GM18511 (cell line): Measurements from ENCODE around the gene PLCD3.
"Not testable (repeated sequence)": the region's sequence is repeated elsewhere in the genome, so short reads cannot be mapped to it uniquely, and the experiment has no call there.

Experiments used
- ATAC-seq: cut with Tn5 transposase; IDR thresholded peaks from one replicate; pipeline ENCODE4 v1.9.1; 2021; ENCODE audit warnings: mild to moderate bottlenecking, moderate library complexity; ENCODE audit not compliant: unreplicated experiment

The PLCD3 gene

DNA sequence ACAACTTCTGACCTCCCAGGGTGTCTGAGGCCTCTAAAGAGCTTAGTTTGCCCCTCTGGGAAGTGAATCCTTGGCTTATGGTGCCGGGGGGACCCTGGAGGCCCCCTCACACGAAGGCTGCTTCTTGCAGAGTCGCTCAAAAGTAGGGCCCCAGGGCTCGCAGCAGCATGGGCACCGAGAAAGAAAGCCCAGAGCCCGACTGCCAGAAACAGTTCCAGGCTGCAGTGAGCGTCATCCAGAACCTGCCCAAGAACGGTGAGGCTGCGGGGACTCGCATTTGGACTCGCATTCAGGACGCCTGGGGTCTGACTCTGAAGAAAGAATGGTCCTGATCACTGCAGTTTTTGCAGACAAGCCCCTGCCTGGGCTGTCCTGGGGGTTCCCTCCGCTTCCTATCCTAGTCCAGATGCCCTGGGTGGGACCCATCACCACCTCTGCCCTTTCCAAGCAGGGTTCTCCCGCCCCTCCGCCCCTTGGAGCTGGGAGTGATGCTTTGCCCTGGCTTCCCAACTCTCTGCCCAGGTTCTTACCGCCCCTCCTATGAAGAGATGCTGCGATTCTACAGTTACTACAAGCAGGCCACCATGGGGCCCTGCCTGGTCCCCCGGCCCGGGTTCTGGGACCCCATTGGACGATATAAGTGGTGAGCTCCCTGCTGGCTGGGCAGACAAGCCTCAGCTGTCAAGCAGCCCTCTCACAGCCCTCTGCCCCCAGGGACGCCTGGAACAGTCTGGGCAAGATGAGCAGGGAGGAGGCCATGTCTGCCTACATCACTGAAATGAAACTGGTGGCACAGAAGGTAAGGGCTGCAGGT, 3.9 kb upstream of the PLCD3 start:
- ATAC-seq = no peak

DNA sequence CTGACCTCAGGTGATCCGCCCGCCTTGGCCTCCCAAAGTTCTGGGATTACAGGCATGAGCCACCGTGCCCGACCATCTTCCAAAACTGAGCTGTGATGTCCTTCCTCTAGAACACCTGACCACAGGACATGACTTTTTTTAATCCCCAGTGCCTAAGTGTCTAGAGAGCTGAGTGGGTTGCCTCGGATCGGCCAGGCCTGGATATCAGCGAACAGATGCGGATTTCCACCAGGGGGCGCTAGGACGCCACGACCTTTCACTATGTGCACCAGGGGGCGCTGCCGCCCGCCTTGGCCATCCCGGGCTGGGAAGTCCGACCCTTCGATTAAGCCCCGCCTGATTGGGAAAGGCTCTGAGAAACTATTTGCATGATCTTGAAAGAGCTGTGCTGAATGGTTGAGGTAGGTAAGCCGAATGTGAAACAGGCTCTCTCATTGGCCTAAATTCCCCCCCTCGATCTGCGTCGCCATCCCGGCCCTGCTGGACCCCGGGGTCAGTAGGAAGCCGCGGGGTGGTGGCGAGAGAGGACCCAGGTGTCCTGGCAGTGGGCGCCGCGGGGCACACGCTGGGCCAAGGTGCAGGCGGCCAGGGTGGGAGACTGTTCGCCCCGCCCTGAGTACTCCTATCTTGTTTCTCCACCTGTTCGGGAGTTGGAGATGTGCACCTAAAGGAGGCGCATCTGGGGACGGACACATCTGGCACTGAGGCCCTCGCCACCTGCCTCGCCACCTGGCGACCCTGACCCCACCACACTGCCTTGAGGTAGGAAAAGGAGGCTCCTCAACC, 3.1 kb upstream of the PLCD3 start, which contains the start of gene ACBD4:
TSS of gene ACBD4 (plus strand) at position 496 of the 786 bp plus-strand sequence. CDS start 458 bp downstream, outside the sequence.
- peak; percentile 80 for ATAC-seq

DNA sequence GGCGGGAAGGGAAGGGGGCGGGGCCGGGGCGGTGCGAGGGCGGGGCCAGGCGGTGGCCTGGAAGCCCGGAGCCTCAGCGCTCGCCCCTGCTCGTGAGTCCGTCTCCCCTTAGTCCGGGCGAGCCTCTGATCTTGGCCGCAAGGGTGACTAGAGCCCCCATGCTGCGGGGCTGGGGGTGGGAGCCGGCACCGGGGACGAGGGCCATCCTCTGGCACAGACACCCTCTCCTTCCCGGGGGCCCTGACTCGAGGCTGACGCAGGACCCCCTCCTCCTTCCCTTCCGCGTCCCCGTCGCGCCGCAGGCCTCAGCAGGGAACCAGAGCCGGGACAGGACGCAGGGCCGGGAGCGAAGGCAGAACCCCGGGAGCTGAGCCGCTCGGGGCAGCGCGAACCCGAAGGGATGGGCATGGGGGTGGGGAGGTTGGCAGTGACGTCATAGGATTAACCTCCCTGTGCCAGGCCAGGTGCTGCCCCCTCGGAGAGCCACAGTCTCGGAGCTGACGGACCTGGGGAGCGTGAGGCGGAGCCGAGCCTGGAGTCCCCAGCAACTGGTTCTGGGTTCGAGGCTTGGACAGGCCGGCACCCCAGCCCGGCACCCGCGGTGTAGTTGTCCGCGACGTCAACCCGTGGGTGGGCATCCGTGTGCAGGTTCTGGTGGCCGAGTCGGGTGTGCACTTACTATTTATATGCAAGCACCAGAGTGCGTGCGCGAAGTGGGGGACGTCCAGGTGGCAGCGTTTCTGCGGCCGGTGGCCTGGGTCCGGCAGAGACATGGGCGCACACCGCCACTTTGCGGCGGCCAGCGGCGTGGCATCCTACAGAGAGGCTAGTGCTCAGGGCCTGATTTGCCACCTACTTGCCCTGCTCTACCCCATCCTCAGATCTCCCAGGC, 503 bp upstream of the PLCD3 start:
- peak; percentile 43 for ATAC-seq

DNA sequence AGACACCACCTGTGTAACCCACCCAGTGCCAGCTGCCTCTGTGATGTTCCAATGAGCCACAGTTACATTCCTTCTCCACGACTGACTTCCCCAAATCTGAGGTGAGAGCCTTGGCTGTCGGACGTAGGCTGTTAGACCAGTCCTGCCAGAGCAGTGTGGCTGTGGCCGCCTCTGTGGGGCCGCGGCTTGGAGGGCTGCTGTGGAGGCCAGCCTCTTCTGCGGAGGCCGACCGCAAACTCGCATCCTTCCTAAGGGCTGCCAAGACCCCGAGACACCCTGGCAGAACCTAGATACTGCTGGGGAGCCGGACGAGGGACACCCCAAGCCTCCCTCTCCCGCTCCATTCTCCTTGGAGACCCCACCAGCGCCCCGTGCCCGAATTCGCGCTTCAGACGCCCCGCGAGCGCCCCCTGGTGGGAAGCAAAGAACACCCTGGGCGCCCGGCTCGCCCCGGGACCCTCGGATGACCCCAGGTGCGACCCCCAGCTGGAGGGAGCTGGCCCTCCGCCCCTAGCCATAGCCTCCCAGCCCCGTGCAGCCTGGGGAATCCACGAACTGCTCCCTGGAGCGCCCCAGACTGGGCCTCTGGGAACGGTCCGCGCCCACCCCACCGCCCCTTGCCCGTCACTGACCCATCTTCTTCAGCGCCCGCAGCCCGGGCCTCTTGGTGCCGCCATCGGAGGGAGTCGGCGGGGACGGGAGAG, 547 bp downstream of the PLCD3 start:
- ATAC-seq = no peak

DNA sequence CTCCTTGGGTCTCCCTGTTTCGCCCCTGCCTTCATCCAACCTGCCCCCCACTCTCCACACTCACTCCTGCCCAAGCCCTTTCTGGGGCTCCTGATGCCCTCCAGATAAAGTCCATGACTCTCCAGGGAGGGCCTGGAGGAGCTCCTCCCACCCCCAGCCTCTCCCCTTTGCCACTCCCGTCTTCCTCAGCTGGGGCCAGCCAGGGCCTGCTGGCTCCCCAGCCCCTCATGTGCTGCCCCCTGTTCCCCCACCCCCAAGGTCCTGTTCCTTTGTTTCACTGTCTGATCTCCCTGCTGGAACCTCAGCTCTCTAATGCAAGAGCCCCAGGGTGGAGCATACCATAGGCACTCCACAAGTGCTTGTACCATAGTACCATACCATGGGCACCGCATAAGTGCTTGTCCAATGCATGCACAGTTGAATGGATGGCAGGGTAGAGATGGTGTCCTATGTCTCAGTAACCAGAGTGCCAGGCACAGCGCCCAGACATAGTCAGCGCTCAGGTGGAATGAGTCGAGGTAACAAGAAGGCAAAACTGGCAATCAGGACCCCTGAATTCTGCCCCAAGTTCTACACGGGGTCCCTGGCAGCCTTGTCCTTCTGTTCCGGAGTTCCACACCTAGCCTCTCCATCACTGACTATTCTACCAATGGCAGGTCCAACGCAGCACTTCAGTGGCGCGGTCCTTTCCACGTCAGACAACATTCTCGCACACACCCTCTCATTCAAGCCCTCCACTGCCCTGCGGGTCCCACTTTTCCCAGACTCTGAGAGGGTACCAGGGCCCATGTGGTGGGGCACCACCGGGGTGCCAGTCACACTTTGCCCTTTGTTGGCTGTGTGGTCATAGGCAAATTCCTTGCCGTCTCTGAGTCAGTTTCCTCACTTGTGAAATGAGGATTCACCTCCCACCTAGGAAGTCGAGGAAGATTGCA, 1.4 kb downstream of the PLCD3 start:
- ATAC-seq = no peak

DNA sequence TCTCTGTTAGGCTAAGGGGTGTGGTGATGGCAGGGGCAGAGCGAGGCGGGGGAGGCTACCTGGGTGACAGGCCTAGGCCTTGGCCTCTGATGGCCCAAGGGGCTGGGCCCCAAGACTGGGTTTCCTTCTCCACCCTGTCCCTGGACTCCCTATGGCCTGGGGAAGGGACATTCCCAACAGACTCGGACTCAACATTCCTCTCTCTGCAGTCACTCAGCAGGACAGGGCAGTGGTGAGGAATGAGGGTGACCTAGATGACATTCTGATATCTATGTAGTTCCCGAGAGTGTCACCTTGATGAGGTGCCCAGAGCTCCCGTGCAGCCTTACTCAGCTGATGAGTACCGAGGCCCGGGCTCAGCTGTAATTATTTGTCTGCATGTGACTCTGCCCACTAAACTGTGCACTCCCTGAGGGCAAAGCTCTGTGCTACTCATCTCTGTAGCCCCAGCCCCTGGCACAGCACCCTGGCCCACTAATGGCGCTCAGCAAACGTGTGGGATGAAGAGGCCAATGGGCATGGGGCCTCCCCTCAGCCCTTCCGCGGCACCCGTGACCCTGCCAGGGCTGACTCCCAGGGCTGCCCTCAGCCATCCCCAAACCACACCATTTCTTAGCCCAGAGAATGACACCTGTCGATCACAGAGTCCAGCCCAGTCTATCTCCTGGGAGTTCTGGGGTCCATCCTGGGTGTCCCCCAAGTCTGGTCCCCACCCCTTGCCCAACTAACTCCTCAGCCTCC, 2.2 kb downstream of the PLCD3 start:
- no peak for ATAC-seq

DNA sequence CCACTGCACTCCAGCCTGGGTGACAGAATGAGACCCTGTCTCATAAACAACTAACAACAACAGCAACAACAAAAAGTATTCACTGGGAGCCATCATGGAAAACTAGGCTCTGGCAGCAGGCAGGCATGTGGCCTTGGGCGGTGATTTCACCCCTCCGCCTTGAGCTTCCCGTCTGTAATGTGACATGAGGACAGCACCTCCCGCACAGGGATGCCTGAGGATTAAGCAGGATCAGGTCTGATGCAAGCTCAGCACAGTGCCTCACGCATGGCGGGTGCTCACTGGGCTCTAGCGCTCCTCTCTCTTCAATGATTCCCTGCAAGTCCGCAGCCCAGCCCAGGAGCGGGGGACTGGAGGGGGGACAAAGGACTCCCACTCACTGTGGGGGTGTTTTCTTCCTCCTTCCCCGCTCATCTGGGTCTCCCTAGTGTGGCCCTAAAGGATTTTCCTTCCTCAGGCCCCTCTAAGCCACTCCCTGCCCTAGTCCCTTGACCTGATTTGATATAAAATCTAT, 2.8 kb downstream of the PLCD3 start:
- no peak for ATAC-seq

DNA sequence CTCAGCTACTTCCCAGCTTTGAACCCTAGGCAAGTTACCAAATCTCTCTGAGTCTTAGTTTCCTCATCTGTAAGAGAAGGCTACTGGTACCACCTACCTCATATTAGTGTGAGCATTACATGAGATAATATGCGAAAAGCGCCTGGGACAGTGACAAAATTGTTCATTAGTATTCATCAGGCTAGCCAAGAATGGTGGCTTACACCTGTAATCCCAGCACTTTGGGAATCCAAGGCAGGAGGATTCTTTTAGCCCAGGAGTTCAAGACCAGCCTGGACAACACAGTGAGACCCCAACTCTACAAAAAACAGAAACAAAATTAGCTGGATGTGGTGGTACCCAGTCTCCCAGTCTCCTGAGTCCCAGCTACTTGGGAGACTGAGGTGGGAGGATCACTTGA, 3.3 kb downstream of the PLCD3 start:
- ATAC-seq = no peak

DNA sequence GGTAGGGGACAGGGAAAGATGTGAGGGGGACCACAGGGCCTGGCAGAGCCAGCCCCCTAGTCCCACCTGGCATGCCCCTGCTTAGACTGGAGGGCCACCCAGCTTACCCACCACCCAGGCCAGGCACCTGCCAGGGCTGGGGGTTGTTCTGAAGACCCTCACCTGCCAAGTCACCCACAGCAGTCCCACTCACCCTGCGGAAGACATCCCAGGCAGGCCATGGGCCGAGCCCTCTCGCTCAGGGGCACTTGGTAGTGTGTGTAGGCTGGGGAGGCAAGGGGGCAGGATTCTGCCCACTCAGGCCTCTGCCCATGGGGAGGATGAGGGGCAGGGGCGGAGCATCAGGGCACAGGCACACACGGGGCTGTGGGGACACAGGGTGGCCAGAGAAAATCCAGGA, 4.0 kb downstream of the PLCD3 start:
- no peak for ATAC-seq

DNA sequence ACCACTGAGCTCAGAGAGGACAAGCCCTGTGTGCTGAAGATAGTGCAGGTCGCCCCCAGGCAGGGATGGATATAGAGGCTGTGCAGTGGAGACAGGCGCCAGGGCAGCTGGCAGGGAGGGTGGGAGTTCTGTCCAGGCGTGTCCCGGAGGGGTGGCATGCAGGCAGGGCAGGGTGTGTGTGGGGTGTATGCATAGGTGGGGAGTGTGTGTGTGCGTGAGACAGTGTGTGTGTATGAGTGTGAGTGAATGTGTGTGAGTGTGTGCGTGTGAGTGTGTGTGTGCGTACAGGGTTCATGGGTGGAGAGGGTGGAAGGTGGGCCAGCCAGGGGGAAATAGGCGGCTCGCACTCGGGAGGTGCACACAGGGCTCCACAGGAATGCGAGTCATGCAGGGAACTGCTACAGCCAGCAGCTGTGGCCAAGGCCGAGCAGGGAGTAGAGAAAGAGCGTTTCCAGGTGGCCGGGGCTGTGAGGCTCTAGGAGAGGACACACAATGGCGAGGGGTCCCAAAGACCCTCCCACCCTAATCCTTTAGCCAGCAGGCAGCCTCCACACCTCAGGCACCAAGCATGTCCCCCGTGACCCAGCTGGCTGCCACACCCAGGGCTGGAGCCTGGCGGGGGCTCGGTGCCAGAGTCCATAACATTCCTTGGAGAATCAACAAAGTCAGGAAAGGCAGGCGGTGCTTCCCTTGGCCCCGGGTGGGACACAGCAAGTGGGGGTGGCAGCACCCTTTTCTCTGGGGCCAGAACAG, 4.6 kb downstream of the PLCD3 start:
- no peak for ATAC-seq

DNA sequence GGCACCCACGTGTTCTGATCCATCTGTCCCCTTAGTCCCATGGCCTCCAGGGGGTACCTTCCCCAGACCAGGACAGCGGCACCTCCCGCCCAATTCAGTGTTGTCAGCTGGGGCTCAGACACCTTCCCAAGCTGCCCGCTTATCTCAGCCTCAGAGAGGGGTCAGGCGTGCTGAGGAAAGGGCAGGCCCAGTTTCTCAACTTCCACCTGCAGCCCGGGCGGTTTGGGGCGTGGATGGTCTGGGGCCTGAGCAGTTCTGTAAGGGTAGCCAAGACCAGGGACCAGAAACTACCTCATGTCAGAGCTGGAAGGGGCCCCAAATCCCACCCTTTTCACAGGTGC, 5.1 kb downstream of the PLCD3 start:
- no peak for ATAC-seq

DNA sequence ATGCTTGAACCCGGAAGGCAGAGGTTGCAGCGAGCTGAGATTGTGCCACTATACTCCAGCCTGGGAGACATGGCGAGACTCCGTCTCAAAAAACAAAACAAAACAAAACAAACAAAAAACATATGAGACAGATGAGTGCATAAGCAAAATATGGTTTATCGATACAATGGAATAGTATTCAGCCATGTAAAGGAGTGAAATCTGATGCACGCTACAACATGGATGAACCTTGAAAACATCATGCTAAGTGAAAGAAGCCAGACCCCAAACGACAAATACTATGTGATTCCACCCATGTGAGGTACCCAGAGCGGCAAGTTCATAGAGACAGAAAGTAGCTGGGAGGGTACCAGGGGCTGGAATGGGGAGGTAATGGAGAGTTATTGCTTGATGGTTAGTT, 6.8 kb downstream of the PLCD3 start:
- ATAC-seq = no peak

DNA sequence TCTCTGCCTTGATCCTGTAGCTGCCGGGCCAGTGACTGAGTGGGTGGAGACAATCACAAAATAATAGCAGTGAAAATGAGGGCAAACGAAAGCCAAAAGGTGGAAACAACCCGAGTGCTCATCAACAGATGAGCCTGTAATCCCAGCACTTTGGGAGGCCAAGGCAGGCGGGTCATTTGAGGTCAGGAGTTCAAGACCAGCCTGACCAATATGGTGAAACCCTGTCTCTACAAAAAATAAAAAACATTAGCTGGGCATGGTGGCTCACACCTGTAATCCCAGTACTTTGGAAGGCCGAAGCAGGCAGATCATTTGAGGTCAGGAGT, 7.6 kb downstream of the PLCD3 start:
- not testable (repeated sequence) for ATAC-seq

DNA sequence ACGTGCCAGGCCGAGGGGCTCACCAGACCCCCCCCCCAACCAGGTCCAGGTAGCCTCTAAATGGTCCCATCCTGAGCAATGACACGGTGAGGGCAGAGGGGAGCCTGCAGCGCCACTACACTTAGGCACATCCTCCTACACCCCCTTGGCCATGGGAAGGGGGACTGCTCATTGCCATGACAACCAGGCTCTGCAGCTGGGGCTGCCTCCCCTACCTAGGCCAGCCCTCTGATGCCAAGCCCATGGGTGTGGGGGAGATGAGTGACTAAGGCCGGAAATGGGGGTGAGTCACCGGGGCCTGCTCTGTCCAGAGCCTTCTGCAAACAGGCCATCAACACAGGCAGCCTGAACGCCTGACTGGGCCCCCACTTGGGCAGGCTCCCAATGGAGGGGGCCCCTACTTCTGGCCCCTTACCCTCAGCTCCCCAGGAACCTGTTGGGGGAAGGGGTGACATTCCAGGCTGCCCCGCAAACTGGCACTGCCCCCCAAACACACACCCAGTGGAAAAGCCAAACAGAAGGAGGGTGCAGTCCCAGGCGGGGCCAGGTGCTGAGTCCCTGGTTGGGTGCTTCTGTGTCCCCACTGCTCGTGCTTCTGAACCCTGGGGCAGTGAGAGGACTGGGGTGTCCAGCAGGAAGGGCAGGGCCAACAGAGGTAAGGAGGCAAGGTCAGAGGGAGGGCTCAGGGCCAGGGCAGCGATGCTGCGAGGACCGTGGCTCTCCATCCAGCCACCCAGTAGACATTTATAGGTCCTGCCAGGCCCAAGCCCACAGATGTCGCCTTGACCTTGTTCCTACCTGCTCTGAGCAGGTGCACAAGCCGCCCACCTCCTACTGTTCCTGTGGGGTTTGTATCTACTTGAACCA, 8.2 kb downstream of the PLCD3 start:
- no peak for ATAC-seq

DNA sequence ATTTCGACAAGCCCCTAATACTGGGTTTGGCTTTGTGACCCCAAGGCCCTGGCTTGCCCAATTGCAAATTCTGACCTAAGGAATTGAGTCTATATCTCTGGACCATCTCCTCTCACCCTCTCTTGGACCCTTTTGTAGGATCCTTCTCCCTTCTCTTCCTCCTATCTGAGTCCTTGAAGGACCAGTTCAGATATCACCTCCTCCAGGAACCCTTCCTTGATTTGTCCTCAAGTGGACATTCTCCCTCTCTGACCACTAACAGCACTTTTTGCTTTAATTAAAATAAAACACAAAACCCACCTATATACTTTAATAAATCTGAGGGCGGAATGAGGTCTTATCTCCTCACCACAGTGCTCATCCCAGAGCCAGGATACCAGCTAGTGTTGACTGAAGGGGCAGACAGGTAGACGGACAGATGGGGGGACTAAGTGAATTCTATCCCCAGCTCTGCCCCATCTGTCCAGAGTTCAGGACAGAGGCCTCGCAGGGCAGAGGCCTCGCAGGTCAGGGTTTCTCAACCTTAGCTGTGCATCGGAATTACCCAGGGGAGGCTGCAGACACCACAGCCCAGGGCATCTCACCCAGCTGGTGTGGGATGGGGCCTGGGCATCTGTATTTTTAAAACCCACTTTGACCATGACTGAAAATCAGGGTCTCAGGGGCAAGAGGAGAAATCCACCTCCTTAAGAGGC, 9.1 kb downstream of the PLCD3 start:
- ATAC-seq = no peak

DNA sequence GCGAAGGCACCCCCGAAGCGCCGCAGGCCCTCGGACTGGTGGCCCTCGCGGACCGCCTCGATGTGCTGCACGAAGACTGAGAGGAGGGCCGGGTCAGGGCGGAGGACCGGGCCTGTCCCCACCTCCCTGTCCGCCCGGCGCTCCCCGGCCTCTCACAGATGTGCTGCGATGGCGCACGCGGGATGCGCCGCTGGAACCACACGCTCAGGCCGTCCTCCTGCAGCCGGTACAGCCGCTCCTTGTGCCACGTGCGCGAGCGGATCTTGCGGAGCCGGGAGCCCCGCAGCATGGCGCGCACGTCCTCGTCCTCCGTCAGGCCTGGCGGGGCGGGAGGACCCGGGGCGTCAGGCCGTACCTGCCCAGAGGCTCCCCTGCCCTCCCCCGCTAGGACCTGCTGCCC, 11.3 kb downstream of the PLCD3 start:
- no peak for ATAC-seq

DNA sequence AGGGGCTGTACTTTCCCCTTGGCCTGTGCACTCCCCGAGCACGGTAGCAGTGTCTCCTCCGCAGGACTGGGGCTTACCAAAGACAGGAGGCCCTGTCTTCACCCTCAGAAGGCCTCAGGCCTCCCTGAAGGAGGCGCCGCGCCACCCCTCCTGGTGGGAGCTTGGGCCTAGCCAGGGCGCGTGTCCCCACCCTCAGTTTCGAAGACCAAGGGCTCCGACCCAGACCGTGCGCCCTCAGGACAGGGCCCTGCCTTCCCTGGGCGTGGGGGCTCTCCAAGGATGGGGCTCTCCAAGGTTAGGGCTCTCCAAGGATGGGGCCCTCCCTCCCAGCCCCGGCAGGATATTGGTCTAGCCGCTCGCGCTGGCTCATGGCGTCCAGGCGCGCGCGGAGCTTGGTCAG, 11.8 kb downstream of the PLCD3 start:
- no peak for ATAC-seq
